SK-N-SH (cell line): ENCODE results near the gene TOMM70. TPM values are rescaled to one million over a fixed set of nuclear protein-coding genes. Genes with fewer than 3 reads are reported as not detected.

Experiments used
- CTCF ChIA-PET: fragments of 300-600, 350-600 bp; formaldehyde crosslinking; extraction: SDS; loops from one replicate; lab custom pipeline; 2021; lab: Yijun Ruan, JAX
- POLR2A ChIA-PET: fragments of 350-600 bp; sonication (Branson Sonifier 250); formaldehyde crosslinking; extraction: SDS; loops from one replicate; lab custom pipeline; 2020; ENCODE audit warnings: antibody characterized with exemption, inconsistent platforms; lab: Yijun Ruan, JAX
- DNase-seq: peaks from one replicate; pipeline ENCODE4 v3.0.0; 2012
- H2AFZ ChIP-seq: fragments of 200-600 bp; sonication (generic); 2 replicates; pipeline ENCODE4 v1.8.1; 2016; ENCODE audit warnings: antibody characterized with exemption, mild to moderate bottlenecking, low read depth
- H3F3A ChIP-seq: fragments of 200-600 bp; sonication (generic); replicated peaks from 2 replicates; pipeline ENCODE3; 2016; ENCODE audit warnings: antibody characterized with exemption, mild to moderate bottlenecking; ENCODE audit not compliant: insufficient read depth
- H3K27ac ChIP-seq, 2 experiments: fragments of 200-500 bp in 1 of 2; fragments of 200-600 bp in 1 of 2; sonication (Bioruptor generic) in 1 of 2; sonication (generic), shearing (Covaris generic) in 1 of 2; 2 replicates each; pipeline versions ENCODE4 v1.5.1 to v1.6.1; 2014 to 2016; ENCODE audit warnings: low read depth in 2 of 2, inconsistent platforms in 1 of 2, low read length in 1 of 2, mild to moderate bottlenecking in 1 of 2, mixed read lengths in 1 of 2
- H3K27me3 ChIP-seq: fragments of 200-600 bp; sonication (generic), shearing (Covaris generic); 2 replicates; pipeline ENCODE4 v1.6.1; 2016; ENCODE audit warnings: mixed run types; ENCODE audit not compliant: insufficient read depth
- H3K36me3 ChIP-seq, 2 experiments: fragments of 200-500 bp in 1 of 2; fragments of 200-600 bp in 1 of 2; sonication (Bioruptor generic) in 1 of 2; sonication (generic) in 1 of 2; replicated peaks in 1 of 2; 2 replicates each; pipeline versions ENCODE3 to v1.5.1; 2014 to 2016; ENCODE audit warnings: low read length in 1 of 2, mild to moderate bottlenecking in 1 of 2; ENCODE audit not compliant: insufficient read depth in 2 of 2, control insufficient read depth in 1 of 2
- H3K4me1 ChIP-seq, 2 experiments: fragments of 200-500 bp in 1 of 2; fragments of 200-600 bp in 1 of 2; sonication (Bioruptor generic) in 1 of 2; sonication (generic), shearing (Covaris generic) in 1 of 2; 2 replicates each; pipeline versions ENCODE4 v1.5.1 to v1.6.1; 2014 to 2016; ENCODE audit warnings: low read depth in 1 of 2, low read length in 1 of 2, mixed run types in 1 of 2; ENCODE audit not compliant: insufficient read depth in 2 of 2, control insufficient read depth in 1 of 2
- H3K4me2 ChIP-seq: fragments of 200-600 bp; sonication (generic), shearing (Covaris generic); 2 replicates; pipeline ENCODE4 v1.6.1; 2017; ENCODE audit warnings: mixed run types
- H3K4me3 ChIP-seq, 2 experiments: fragments of 200-500 bp in 1 of 2; fragments of 200-600 bp in 1 of 2; sonication (Bioruptor generic) in 1 of 2; sonication (generic), shearing (Covaris generic) in 1 of 2; 2 replicates each; pipeline versions ENCODE4 v1.5.1 to v1.8.1; 2014 to 2016; ENCODE audit warnings: low read depth in 2 of 2, inconsistent platforms in 1 of 2, low read length in 1 of 2, mild to moderate bottlenecking in 1 of 2, mixed read lengths in 1 of 2, moderate library complexity in 1 of 2
- H3K79me2 ChIP-seq: fragments of 200-600 bp; sonication (generic); 2 replicates; pipeline ENCODE4 v1.8.1; 2017; ENCODE audit warnings: mild to moderate bottlenecking; ENCODE audit not compliant: insufficient read depth
- H3K9ac ChIP-seq: fragments of 200-600 bp; sonication (generic); 2 replicates; pipeline ENCODE4 v1.6.1; 2017; ENCODE audit warnings: mixed run types
- H3K9me2 ChIP-seq: fragments of 200-600 bp; sonication (generic); 2 replicates; pipeline ENCODE4 v1.6.1; 2017; ENCODE audit warnings: mixed run types
- H3K9me3 ChIP-seq: fragments of 200-600 bp; sonication (generic); 2 replicates; pipeline ENCODE4 v1.6.1; 2017; ENCODE audit warnings: mixed run types, mild to moderate bottlenecking, moderate library complexity
- H4K20me1 ChIP-seq: fragments of 200-600 bp; sonication (generic); 2 replicates; pipeline ENCODE4 v1.6.1; 2017; ENCODE audit warnings: mild to moderate bottlenecking, mixed run types; ENCODE audit not compliant: insufficient read depth
- ELF1 ChIP-seq: IDR thresholded peaks from 2 replicates; pipeline ENCODE4 v1.4.0; 2012
- EP300 ChIP-seq, 2 experiments: IDR thresholded peaks; 2 replicates each; pipeline versions ENCODE4 v1.4.0 to v1.6.1; 2012; ENCODE audit warnings: borderline replicate concordance in 1 of 2, low read depth in 1 of 2, low read length in 1 of 2
- FOSL2 ChIP-seq: IDR thresholded peaks from 2 replicates; pipeline ENCODE4 v1.4.0; 2012; ENCODE audit warnings: low read depth, mild to moderate bottlenecking, moderate library complexity, borderline replicate concordance
- FOXJ3 ChIP-seq: sonication (generic); formaldehyde crosslinking; IDR thresholded peaks from 2 replicates; pipeline ENCODE4 v1.5.1; 2020; ENCODE audit warnings: mild to moderate bottlenecking, missing genetic modification reagents
- GABPA ChIP-seq: IDR thresholded peaks from 2 replicates; pipeline ENCODE4 v1.4.0; 2012; ENCODE audit warnings: low read depth, mild to moderate bottlenecking
- GATA2 ChIP-seq: sonication (generic); formaldehyde crosslinking; IDR thresholded peaks from 2 replicates; pipeline ENCODE4 v1.5.0; 2020; ENCODE audit warnings: mild to moderate bottlenecking, missing genetic modification reagents
- NFIC ChIP-seq: IDR thresholded peaks from 2 replicates; pipeline ENCODE4 v1.4.0; 2012; ENCODE audit warnings: borderline replicate concordance
- NRF1 ChIP-seq: IDR thresholded peaks from 2 replicates; pipeline ENCODE4 v1.6.1; 2012; ENCODE audit warnings: low read depth, mild to moderate bottlenecking, low read length
- POLR2AphosphoS5 ChIP-seq: IDR thresholded peaks from 2 replicates; pipeline ENCODE4 v1.6.1; 2012; ENCODE audit warnings: low read depth, low read length
- RAD21 ChIP-seq: IDR thresholded peaks from 2 replicates; pipeline ENCODE4 v1.6.1; 2012; ENCODE audit warnings: mild to moderate bottlenecking, low read length
- RCOR1 ChIP-seq: fragments of 150-350 bp; IDR thresholded peaks from 2 replicates; pipeline ENCODE4 v1.6.1; 2017; ENCODE audit warnings: antibody characterized with exemption, low read length
- RFX5 ChIP-seq: IDR thresholded peaks from 2 replicates; pipeline ENCODE4 v1.6.1; 2012; ENCODE audit warnings: mild to moderate bottlenecking, improper control_type of control experiment, low read length
- RXRA ChIP-seq: IDR thresholded peaks from 2 replicates; pipeline ENCODE4 v1.4.0; 2012; ENCODE audit warnings: low read depth, mild to moderate bottlenecking, borderline replicate concordance
- SIN3A ChIP-seq: IDR thresholded peaks from 2 replicates; pipeline ENCODE4 v1.6.1; 2012; ENCODE audit warnings: low read depth, mild to moderate bottlenecking, low read length, moderate library complexity, borderline replicate concordance
- SMC3 ChIP-seq: IDR thresholded peaks from 2 replicates; pipeline ENCODE4 v1.6.1; 2012; ENCODE audit warnings: low read depth, low read length, improper control_type of control experiment
- TAF1 ChIP-seq: IDR thresholded peaks from 2 replicates; pipeline ENCODE4 v1.6.1; 2012; ENCODE audit warnings: low read depth, mild to moderate bottlenecking, low read length, moderate library complexity, borderline replicate concordance
- WGBS: methylation state at CpG from one replicate; pipeline ENCODE4 v1.1.6; 2017; ENCODE audit warnings: low lambda C conversion rate; 5-methylcytosine and 5-hydroxymethylcytosine counted together
- polyA plus RNA-seq, 3 experiments: library from polyadenylated mRNA; depleted of rRNA; stranded (reverse); fragments of >200 nt; gene quantifications; 2 replicates each; pipeline ENCODE4 v1.2.3, GENCODE V29; 2012
- TF ChIP-seq, protein P1 (sequence below): fragments of 150-350 bp; IDR thresholded peaks from 2 replicates; pipeline ENCODE4 v1.6.1; 2017; ENCODE audit warnings: antibody characterized with exemption, low read length, low read depth, borderline replicate concordance
- TF ChIP-seq, protein P2 (sequence below): IDR thresholded peaks from 2 replicates; pipeline ENCODE4 v1.4.0; 2012; ENCODE audit warnings: low read depth, borderline replicate concordance
- TF ChIP-seq, protein P3 (sequence below): fragments of 200-600 bp; sonication (generic); IDR thresholded peaks from 2 replicates; pipeline ENCODE4 v1.6.1; 2017; ENCODE audit warnings: antibody characterized with exemption, mild to moderate bottlenecking, moderate library complexity

TOMM70 gene
- polyA plus RNA-seq, 1 of the 3 experiments (the other 2 are of a cell fraction) = 17.4 TPM

DNA sequence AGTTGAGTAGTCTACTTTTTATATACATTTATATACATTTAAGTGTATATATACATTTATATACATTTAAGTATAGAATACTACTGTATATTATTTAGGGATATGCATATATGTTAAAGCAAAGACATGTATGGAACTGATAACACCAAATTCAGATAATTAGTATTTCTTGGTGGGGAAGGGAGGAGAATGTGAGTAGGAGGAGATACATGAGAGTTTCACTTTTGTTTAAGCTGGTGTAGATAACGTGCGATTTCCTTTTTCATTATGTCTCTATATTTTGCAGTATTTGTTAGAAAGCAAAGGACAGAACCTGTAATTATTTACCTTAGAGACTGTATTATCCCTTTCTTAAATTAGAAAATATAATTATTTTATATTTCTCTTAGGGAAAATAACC is 83.0 kb downstream of the TOMM70 start:
- CTCF ChIA-PET = interaction anchor here (1.0 to 2.3 kb wide), 3 partner anchors 12 to 272 kb away, joined by 3 to 14 read pairs (median 8); no protein-coding TSS in a partner anchor
- Histone ChIP-seq H3K9me2 (no peaks in the 10 kb centered on the region), H3K36me3 (peaks cover 25 to 54% of the 10 kb centered on the region in 2 experiments), H3K9me3 (no peaks in the 10 kb centered on the region), H3K79me2 (no peaks in the 10 kb centered on the region; the same call in 1 of the 2 replicates), H3K9ac (no peak overlapping the region), H3F3A (peaks cover 17% of the 10 kb centered on the region), H3K4me3 (no peak overlapping the region), H4K20me1 (no peaks in the 10 kb centered on the region), H3K27ac (no peak overlapping the region), H2AFZ (no peak overlapping the region), H3K4me2 (no peak overlapping the region), H3K27me3 (no peaks in the 10 kb centered on the region), H3K4me1 (peaks cover 0 to 2% of the 10 kb centered on the region in 2 experiments; a peak in 1 of 4 replicates)
- no peak for DNase-seq
- POLR2A ChIA-PET = no interaction called here
- WGBS = 97% methylated on average over 2 of the region's 2 CpGs
- no peak for TF ChIP-seq NFIC
- no peak for TF ChIP-seq RXRA
- TF ChIP-seq NRF1 = no peak
- TF ChIP-seq RAD21 = no peak
- TF ChIP-seq SIN3A = no peak
- TF ChIP-seq, protein P1, sequence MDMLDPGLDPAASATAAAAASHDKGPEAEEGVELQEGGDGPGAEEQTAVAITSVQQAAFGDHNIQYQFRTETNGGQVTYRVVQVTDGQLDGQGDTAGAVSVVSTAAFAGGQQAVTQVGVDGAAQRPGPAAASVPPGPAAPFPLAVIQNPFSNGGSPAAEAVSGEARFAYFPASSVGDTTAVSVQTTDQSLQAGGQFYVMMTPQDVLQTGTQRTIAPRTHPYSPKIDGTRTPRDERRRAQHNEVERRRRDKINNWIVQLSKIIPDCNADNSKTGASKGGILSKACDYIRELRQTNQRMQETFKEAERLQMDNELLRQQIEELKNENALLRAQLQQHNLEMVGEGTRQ = no peak
- no peak for TF ChIP-seq RFX5
- TF ChIP-seq TAF1 = no peak
- no peak for TF ChIP-seq FOXJ3 (CRISPR knock-in tag)
- no peak for TF ChIP-seq POLR2AphosphoS5
- TF ChIP-seq, protein P2, sequence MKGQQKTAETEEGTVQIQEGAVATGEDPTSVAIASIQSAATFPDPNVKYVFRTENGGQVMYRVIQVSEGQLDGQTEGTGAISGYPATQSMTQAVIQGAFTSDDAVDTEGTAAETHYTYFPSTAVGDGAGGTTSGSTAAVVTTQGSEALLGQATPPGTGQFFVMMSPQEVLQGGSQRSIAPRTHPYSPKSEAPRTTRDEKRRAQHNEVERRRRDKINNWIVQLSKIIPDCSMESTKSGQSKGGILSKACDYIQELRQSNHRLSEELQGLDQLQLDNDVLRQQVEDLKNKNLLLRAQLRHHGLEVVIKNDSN = no peak
- no peak for TF ChIP-seq EP300 (IDR thresholded peaks at IDR 0.05; ENCODE audit: borderline replicate concordance in 1 of 2, low read depth in 1 of 2, low read length in 1 of 2)
- TF ChIP-seq RCOR1 = no peak
- TF ChIP-seq ELF1 = no peak
- TF ChIP-seq GATA2 = no peak
- TF ChIP-seq SMC3 = no peak
- no peak for TF ChIP-seq FOSL2
- TF ChIP-seq, protein P3, sequence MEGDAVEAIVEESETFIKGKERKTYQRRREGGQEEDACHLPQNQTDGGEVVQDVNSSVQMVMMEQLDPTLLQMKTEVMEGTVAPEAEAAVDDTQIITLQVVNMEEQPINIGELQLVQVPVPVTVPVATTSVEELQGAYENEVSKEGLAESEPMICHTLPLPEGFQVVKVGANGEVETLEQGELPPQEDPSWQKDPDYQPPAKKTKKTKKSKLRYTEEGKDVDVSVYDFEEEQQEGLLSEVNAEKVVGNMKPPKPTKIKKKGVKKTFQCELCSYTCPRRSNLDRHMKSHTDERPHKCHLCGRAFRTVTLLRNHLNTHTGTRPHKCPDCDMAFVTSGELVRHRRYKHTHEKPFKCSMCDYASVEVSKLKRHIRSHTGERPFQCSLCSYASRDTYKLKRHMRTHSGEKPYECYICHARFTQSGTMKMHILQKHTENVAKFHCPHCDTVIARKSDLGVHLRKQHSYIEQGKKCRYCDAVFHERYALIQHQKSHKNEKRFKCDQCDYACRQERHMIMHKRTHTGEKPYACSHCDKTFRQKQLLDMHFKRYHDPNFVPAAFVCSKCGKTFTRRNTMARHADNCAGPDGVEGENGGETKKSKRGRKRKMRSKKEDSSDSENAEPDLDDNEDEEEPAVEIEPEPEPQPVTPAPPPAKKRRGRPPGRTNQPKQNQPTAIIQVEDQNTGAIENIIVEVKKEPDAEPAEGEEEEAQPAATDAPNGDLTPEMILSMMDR = no peak
- TF ChIP-seq GABPA = no peak
